Muscle of arm (tissue), 14 donors: ENCODE measurements around the gene GRB14. TPM values are rescaled to one million over a fixed set of nuclear protein-coding genes. Genes with fewer than 3 reads are reported as not detected.
"Not testable (repeated sequence)": the region's sequence is repeated elsewhere in the genome, so short reads cannot be mapped to it uniquely, and the experiment has no call there.

Experiments used
- DNase-seq: peaks from one replicate; pipeline ENCODE4 v3.0.0-alpha.2; 2013
- long read RNA-seq, 11 donors: transcript quantifications; one replicate each; lab custom pipeline, GENCODE V29; 2026
- polyA plus RNA-seq, 12 donors: library from polyadenylated mRNA; unstranded; fragments of 120-200 nt; gene quantifications; one replicate each; pipeline ENCODE4 v1.2.1, GENCODE V29; 2013; ENCODE audit not compliant: insufficient read length in 12 of 12

GRB14 gene
- 1 to 10 TPM in 9 of 12 donors, under 1 TPM in 1, not detected in 2; 0.84 to 6.6 (median 3.2) TPM for polyA plus RNA-seq
- long read RNA-seq, donor 1, partial matches to known transcripts, result 0 of 1 reads
- long read RNA-seq, donor 1, other reads (novel, unspliced or antisense), result 0 of 1 reads
- long read RNA-seq, donor 2, result 0 reads
- long read RNA-seq, donor 3, result 0 reads
- long read RNA-seq, donor 4, result 0 reads
- long read RNA-seq, donor 5, result 0 reads
- long read RNA-seq, donor 6, result 0 reads
- long read RNA-seq, donor 7, result 0 reads
- long read RNA-seq, donor 8, result 0 reads
- long read RNA-seq, donor 9, result 0 reads
- long read RNA-seq, donor 10, result 0 reads
- long read RNA-seq, donor 11, result 0 reads

GRCh38 chr2:164620873-164621763 lies at the start of gene GRB14:
TSS of gene GRB14 (minus strand) at chr2:164621482. CDS start at chr2:164621309, 173 bp downstream.
- DNase-seq, result no peak

GRCh38 chr2:164669291-164669690 lies 48.0 kb upstream of the GRB14 start:
- no peak for DNase-seq

- no peak for DNase-seq
These were observed 46.3 kb upstream of the GRB14 start for GRCh38 chr2:164667566-164667965.

GRCh38 chr2:164664070-164664469 lies 42.8 kb upstream of the GRB14 start:
- no peak for DNase-seq

GRCh38 chr2:164662868-164663631 lies 41.8 kb upstream of the GRB14 start:
- DNase-seq, result no peak

GRCh38 chr2:164662066-164662465 lies 40.8 kb upstream of the GRB14 start:
- DNase-seq, result peak; percentile 25

- DNase-seq, result no peak
These were observed 40.1 kb upstream of the GRB14 start for GRCh38 chr2:164661349-164661748.

GRCh38 chr2:164657129-164657528 lies 35.8 kb upstream of the GRB14 start:
- no peak for DNase-seq

GRCh38 chr2:164655750-164656149 lies 34.5 kb upstream of the GRB14 start:
- DNase-seq, result no peak

- no peak for DNase-seq
These were observed 34.1 kb upstream of the GRB14 start for GRCh38 chr2:164655336-164655735.

GRCh38 chr2:164651361-164651760 lies 30.1 kb upstream of the GRB14 start:
- no peak for DNase-seq

- no peak for DNase-seq
These were observed 22.9 kb upstream of the GRB14 start for GRCh38 chr2:164644036-164644700.

- DNase-seq, result no peak
These were observed 21.8 kb upstream of the GRB14 start for GRCh38 chr2:164642946-164643555.

- no peak for DNase-seq
These were observed 21.0 kb upstream of the GRB14 start for GRCh38 chr2:164642268-164642667.

GRCh38 chr2:164628319-164628718 lies 7.0 kb upstream of the GRB14 start:
- not testable (repeated sequence) for DNase-seq

GRCh38 chr2:164625378-164625971 lies 4.2 kb upstream of the GRB14 start:
- no peak for DNase-seq

- DNase-seq, result no peak
These were observed 3.0 kb upstream of the GRB14 start for GRCh38 chr2:164624316-164624715.

- DNase-seq, result no peak
These were observed 1.2 kb upstream of the GRB14 start for GRCh38 chr2:164622338-164623106.

GRCh38 chr2:164621764-164622105 lies 453 bp upstream of the GRB14 start:
- DNase-seq, result no peak

GRCh38 chr2:164620457-164620856 lies 825 bp downstream of the GRB14 start:
- DNase-seq, result no peak
